ENCODE results near the gene KRT4. TPM values are rescaled to one million over a fixed set of nuclear protein-coding genes. Genes with fewer than 3 reads are reported as not detected.

The KRT4 gene
- total and polyA plus RNA-seq, 12 donors = 2.5 TPM; not detected in 11

GRCh38 chr12:52790427-52791270, 23.3 kb downstream of the KRT4 start:
- Histone ChIP-seq H3K36me3 (no peaks in the 10 kb centered on the region), H3K27me3 (peaks cover 0 to 75% (median 45%) of the 10 kb centered on the region in 7 donors), H3K9me3 (no peaks in the 10 kb centered on the region), H3K4me3 (no peak overlapping the region), H3K4me1 (peaks cover 0 to 6% (median 0%) of the 10 kb centered on the region in 9 donors), H3K27ac (no peak overlapping the region)
- TF ChIP-seq, protein P1, sequence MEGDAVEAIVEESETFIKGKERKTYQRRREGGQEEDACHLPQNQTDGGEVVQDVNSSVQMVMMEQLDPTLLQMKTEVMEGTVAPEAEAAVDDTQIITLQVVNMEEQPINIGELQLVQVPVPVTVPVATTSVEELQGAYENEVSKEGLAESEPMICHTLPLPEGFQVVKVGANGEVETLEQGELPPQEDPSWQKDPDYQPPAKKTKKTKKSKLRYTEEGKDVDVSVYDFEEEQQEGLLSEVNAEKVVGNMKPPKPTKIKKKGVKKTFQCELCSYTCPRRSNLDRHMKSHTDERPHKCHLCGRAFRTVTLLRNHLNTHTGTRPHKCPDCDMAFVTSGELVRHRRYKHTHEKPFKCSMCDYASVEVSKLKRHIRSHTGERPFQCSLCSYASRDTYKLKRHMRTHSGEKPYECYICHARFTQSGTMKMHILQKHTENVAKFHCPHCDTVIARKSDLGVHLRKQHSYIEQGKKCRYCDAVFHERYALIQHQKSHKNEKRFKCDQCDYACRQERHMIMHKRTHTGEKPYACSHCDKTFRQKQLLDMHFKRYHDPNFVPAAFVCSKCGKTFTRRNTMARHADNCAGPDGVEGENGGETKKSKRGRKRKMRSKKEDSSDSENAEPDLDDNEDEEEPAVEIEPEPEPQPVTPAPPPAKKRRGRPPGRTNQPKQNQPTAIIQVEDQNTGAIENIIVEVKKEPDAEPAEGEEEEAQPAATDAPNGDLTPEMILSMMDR (IDR thresholded peaks at IDR 0.05) = no peak
- WGBS, 2 donors = 53 to 57% methylated on average over 19 of the region's 19 CpGs
- ATAC-seq (no peak), DNase-seq (no peak)
- intact Hi-C loops (cut with DNase I) = no loop called here

- peaks cover 0 to 73% (median 49%) of the 10 kb centered on the region in 7 donors for H3K27me3 ChIP-seq
These were observed 24.1 kb downstream of the KRT4 start for GRCh38 chr12:52789637-52790426.

GRCh38 chr12:52788876-52789636, 24.9 kb downstream of the KRT4 start:
- Histone ChIP-seq H3K4me1 (peaks cover 0 to 6% (median 0%) of the 10 kb centered on the region in 9 donors), H3K27me3 (peaks cover 0 to 65% (median 50%) of the 10 kb centered on the region in 7 donors), H3K27ac (no peak overlapping the region), H3K36me3 (no peaks in the 10 kb centered on the region), H3K9me3 (no peaks in the 10 kb centered on the region), H3K4me3 (no peak overlapping the region)
- ATAC-seq (no peak), DNase-seq (no peak)
- WGBS, 2 donors = 92 to 95% methylated on average over 11 of the region's 11 CpGs
- TF ChIP-seq, protein P1 (IDR thresholded peaks at IDR 0.05) = no peak
- intact Hi-C loops (cut with DNase I) = no loop called here

More at GRCh38 chr12:52789637-52790426, 24.1 kb downstream of the KRT4 start:
- DNase-seq (no peak), ATAC-seq (peak in 2 of 8 donors; percentile 32 to 36)
- TF ChIP-seq, protein P1 (IDR thresholded peaks at IDR 0.05) = no peak
- intact Hi-C loops (cut with DNase I) = no loop called here
- Histone ChIP-seq H3K36me3 (no peaks in the 10 kb centered on the region), H3K4me3 (peak overlapping the region in 1 of 10 donors; percentile 7), H3K4me1 (peaks cover 0 to 6% (median 0%) of the 10 kb centered on the region in 9 donors), H3K9me3 (no peaks in the 10 kb centered on the region), H3K27ac (no peak overlapping the region)
- WGBS, 2 donors = 22 to 27% methylated on average over 50 of the region's 50 CpGs

All from heart right ventricle (tissue), 16 donors.